K562 (cell line): ENCODE results near the gene CDH1. TPM values are rescaled to one million over a fixed set of nuclear protein-coding genes. Genes with fewer than 3 reads are reported as not detected.

ENCODE experiments used
- ATAC-seq: fragments of 200-7000 bp; cut with Tn5 transposase; 3 replicates; pipeline ENCODE4 v1.9.1; 2020; ENCODE audit warnings: moderate library complexity
- BruUV-seq: library from RNA; stranded (reverse); fragments of 400-500 nt; replicated peaks from 2 replicates; lab custom pipeline; 2021; lab: Mats Ljungman, UMichigan
- CTCF ChIA-PET: fragments of 300-600 bp; formaldehyde crosslinking; extraction: SDS; loops from one replicate; lab custom pipeline; 2021; ENCODE audit warnings: low intra/inter-chr PET ratio; lab: Yijun Ruan, JAX
- POLR2A ChIA-PET: fragments of 300-600, 350-650 bp; sonication (Branson Sonifier 250); formaldehyde crosslinking; extraction: SDS; loops from one replicate; lab custom pipeline; 2021; ENCODE audit warnings: antibody characterized with exemption, inconsistent platforms; lab: Yijun Ruan, JAX
- DNase-seq, 4 experiments: peaks; one replicate each; pipeline versions ENCODE4 v3.0.0 to v3.0.0-alpha.2; 2011 to 2018; ENCODE audit warnings: low spot score in 3 of 4, mixed read lengths in 3 of 4; ENCODE audit errors: extremely low read depth in 1 of 4
- FAIRE-seq: peaks from 2 replicates; lab custom pipeline; 2011; peaks lifted over from hg19 to GRCh38; lab: Jason Lieb, UNC
- H2AFZ ChIP-seq: 2 replicates; pipeline ENCODE4 v1.6.0; 2011; ENCODE audit warnings: low read depth, low read length, control low read depth, inconsistent platforms
- H3K27ac ChIP-seq: fragments of 200-600 bp; 3 replicates; pipeline ENCODE4 v1.8.0; 2011; ENCODE audit warnings: low read depth, mild to moderate bottlenecking, control low read depth, inconsistent platforms, low read length, moderate library complexity, mixed read lengths; ENCODE audit errors: extremely low read depth
- H3K27me3 ChIP-seq, 2 experiments: fragments of 300-600 bp in 1 of 2; 2 replicates in 1 of 2; 3 replicates in 1 of 2; pipeline versions ENCODE4 v1.6.0 to v1.8.0; 2011; ENCODE audit warnings: inconsistent platforms in 2 of 2, low read length in 2 of 2, mild to moderate bottlenecking in 1 of 2, mixed read lengths in 1 of 2, moderate library complexity in 1 of 2; ENCODE audit not compliant: control insufficient read depth in 2 of 2, insufficient read depth in 2 of 2
- H3K36me3 ChIP-seq: fragments of 300-600 bp; 3 replicates; pipeline ENCODE4 v1.8.0; 2011; ENCODE audit warnings: mild to moderate bottlenecking, low read length, inconsistent platforms; ENCODE audit not compliant: control insufficient read depth, insufficient read depth
- H3K4me1 ChIP-seq, 2 experiments: fragments of 200-600 bp in 1 of 2; replicated peaks in 1 of 2; 2 replicates in 1 of 2; 3 replicates in 1 of 2; pipeline versions ENCODE4 v1.5.1 to v1.8.0; 2011; ENCODE audit warnings: inconsistent platforms in 2 of 2, low read length in 2 of 2, mild to moderate bottlenecking in 1 of 2, mixed read lengths in 1 of 2, moderate library complexity in 1 of 2; ENCODE audit not compliant: control insufficient read depth in 2 of 2, insufficient read depth in 2 of 2
- H3K4me2 ChIP-seq: 2 replicates; pipeline ENCODE4 v1.6.1; 2011; ENCODE audit warnings: low read length, control low read depth, inconsistent platforms, mixed read lengths; ENCODE audit not compliant: insufficient read depth
- H3K4me3 ChIP-seq: fragments of 200-600 bp; sonication (generic), shearing (Covaris generic); 2 replicates; pipeline ENCODE4 v1.5.1; 2016; ENCODE audit warnings: control low read depth, inconsistent platforms
- H3K79me2 ChIP-seq: fragments of 200-600 bp; 3 replicates; pipeline ENCODE4 v1.8.0; 2011; ENCODE audit warnings: low read length, inconsistent platforms; ENCODE audit not compliant: control insufficient read depth, insufficient read depth
- H3K9ac ChIP-seq, 2 experiments: 2 replicates each; pipeline versions ENCODE4 v1.6.0 to v1.6.1; 2011; ENCODE audit warnings: low read depth in 2 of 2, low read length in 2 of 2, control low read depth in 1 of 2, inconsistent platforms in 1 of 2, mild to moderate bottlenecking in 1 of 2, mixed read lengths in 1 of 2; ENCODE audit not compliant: insufficient read depth in 1 of 2
- H3K9me1 ChIP-seq: one replicate; pipeline ENCODE4 v1.6.0; 2011; ENCODE audit warnings: inconsistent platforms, mild to moderate bottlenecking, low read length, moderate library complexity; ENCODE audit not compliant: control insufficient read depth, insufficient read depth
- H3K9me3 ChIP-seq: replicated peaks from 2 replicates; pipeline ENCODE4 v1.5.1; 2011; ENCODE audit warnings: low read depth, low read length, inconsistent platforms; ENCODE audit not compliant: control insufficient read depth, insufficient read depth
- H4K20me1 ChIP-seq: replicated peaks from 2 replicates; pipeline ENCODE4 v1.6.1; 2011; ENCODE audit warnings: low read length, inconsistent platforms, mixed read lengths; ENCODE audit not compliant: control insufficient read depth, insufficient read depth
- BCLAF1 ChIP-seq, 2 experiments: fragments of 450-650 bp in 1 of 2; IDR thresholded peaks; 2 replicates each; pipeline ENCODE4 v1.6.1; 2011 to 2017; ENCODE audit warnings: low read depth in 2 of 2, antibody characterized with exemption in 1 of 2, borderline replicate concordance in 1 of 2, low read length in 1 of 2, mild to moderate bottlenecking in 1 of 2, mixed read lengths in 1 of 2; ENCODE audit not compliant: control insufficient read depth in 1 of 2
- U2AF1 ChIP-seq: fragments of 200-400 bp; formaldehyde crosslinking; optimal IDR thresholded peaks from 2 replicates; pipeline ENCODE3; 2017; ENCODE audit warnings: mild to moderate bottlenecking, low read depth, low read length, moderate library complexity
- ZNF41 ChIP-seq: fragments of 250-450 bp; sonication (Bioruptor Pico); conservative IDR thresholded peaks from 2 replicates; pipeline ENCODE4 v1.4.0; 2020; ENCODE audit warnings: mild to moderate bottlenecking
- WGBS: fragments of 100-300 bp; shearing (Covaris generic); methylation state at CpG from one replicate; pipeline ENCODE4 v1.1.6; 2016; ENCODE audit warnings: low coverage, mixed read lengths; ENCODE audit not compliant: insufficient coverage; ENCODE audit errors: missing lambda C conversion rate; 5-methylcytosine and 5-hydroxymethylcytosine counted together
- in situ Hi-C: fragments of 300-500 bp; cut with MboI; formaldehyde crosslinking; loops from 4 replicates; pipeline ENCODE4 v1.15.0; 2018; ENCODE audit warnings: inconsistent platforms, mixed read lengths
- intact Hi-C: fragments of 100-400 bp; cut with micrococcal nuclease; formaldehyde crosslinking; loops from 2 replicates; pipeline ENCODE4 v1.14.2; 2022
- polyA plus RNA-seq, 8 experiments: library from polyadenylated mRNA; depleted of rRNA in 4 of 8; stranded (reverse) in 5 of 8; unstranded in 3 of 8; fragments of >200 nt; fragmentation: Nextera tagmentation in 2 of 8; fragmentation: Illumina TruSeq in 1 of 8; extraction: Ambion mirVana in 2 of 8; extraction: Trizol in 1 of 8; gene quantifications; 2 replicates each; pipeline versions ENCODE4 v1.2.1 to v1.2.3, GENCODE V29; 2011 to 2014; ENCODE audit warnings: inconsistent platforms in 1 of 8, missing spikeins in 1 of 8
- total RNA-seq, 7 experiments: library from RNA; depleted of rRNA in 6 of 7; stranded (reverse); fragments of >200 nt in 6 of 7; fragmentation: Illumina TruSeq in 2 of 7; extraction: Trizol in 2 of 7; gene quantifications; 2 replicates each; pipeline versions ENCODE4 v1.2.1 to v1.2.3, GENCODE V29; 2011 to 2021; ENCODE audit warnings: low replicate concordance in 1 of 7

CDH1 gene
- total and polyA plus RNA-seq, 9 of the 15 experiments (the other 6 are each of a cell fraction or from before 2014, with no cell fraction given), result 0.01 to 0.69 TPM; not detected in 7

GRCh38 chr16:68779891-68780290, 42.8 kb downstream of the CDH1 start:
- no peak overlapping the region for H3K9ac ChIP-seq
- 33% methylated on average over 4 of the region's 4 CpGs for whole genome bisulfite sequencing
- no peaks in the 10 kb centered on the region for H3K9me3 ChIP-seq
- no peak overlapping the region for H3K4me2 ChIP-seq
- no peak for DNase-seq
- peaks cover 2 to 3% of the 10 kb centered on the region in 2 experiments; a peak in 2 of 5 replicates for H3K4me1 ChIP-seq
- no TSS peak for BruUV-seq
- POLR2A ChIA-PET, result interaction anchor here (0.7 to 1.3 kb wide), 2 partner anchors 9 to 15 kb away, joined by 3 read pairs; no protein-coding TSS in a partner anchor
- ATAC-seq, result no peak
- intact Hi-C loops, result no loop called here
- no peaks in the 10 kb centered on the region for H3K36me3 ChIP-seq
- in situ Hi-C loops, result no loop called here
- FAIRE-seq, result no peak
- no peaks in the 10 kb centered on the region for H4K20me1 ChIP-seq
- peaks cover 0 to 5% of the 10 kb centered on the region in 2 experiments; a peak in 1 of 5 replicates for H3K27me3 ChIP-seq
- H3K79me2 ChIP-seq, result no peaks in the 10 kb centered on the region
- H3K9me1 ChIP-seq, result no peaks in the 10 kb centered on the region
- CTCF ChIA-PET, result no interaction called here
- TF ChIP-seq BCLAF1 (IDR thresholded peaks at IDR 0.05; ENCODE audit: borderline replicate concordance in 1 of 2, control insufficient read depth in 1 of 2, low read depth in 2 of 2, low read length in 1 of 2), result no peak
- no peak for TF ChIP-seq ZNF41 (CRISPR knock-in tag)
- TF ChIP-seq U2AF1, result no peak
- no peak overlapping the region for H3K27ac ChIP-seq
- peak overlapping the region; percentile 29; the same call in 1 of the 2 replicates for H2AFZ ChIP-seq
- H3K4me3 ChIP-seq, result no peak overlapping the region
